Prostate gland (tissue), 2 donors: ENCODE data around the gene ARHGAP24.

ENCODE experiments used
- POLR2A ChIP-seq: fragments of 450-650 bp; IDR thresholded peaks from one replicate; pipeline ENCODE4 v1.6.1; 2016; ENCODE audit warnings: antibody characterized with exemption, mild to moderate bottlenecking
- POLR2AphosphoS5 ChIP-seq: sonication (generic); formaldehyde crosslinking; IDR thresholded peaks from one replicate; pipeline ENCODE4 v1.6.1; 2017; ENCODE audit warnings: antibody characterized with exemption
- TF ChIP-seq, protein P1 (sequence below), 4 experiments: fragments of 200-600 bp in 2 of 4; fragments of 450-650 bp in 2 of 4; sonication (generic) in 2 of 4; IDR thresholded peaks; 1 replicate in 3 of 4; 2 replicates in 1 of 4; pipeline ENCODE4 v1.5.1; 2016 to 2019; ENCODE audit warnings: antibody characterized with exemption in 4 of 4, mild to moderate bottlenecking in 2 of 4, moderate library complexity in 2 of 4

DNA sequence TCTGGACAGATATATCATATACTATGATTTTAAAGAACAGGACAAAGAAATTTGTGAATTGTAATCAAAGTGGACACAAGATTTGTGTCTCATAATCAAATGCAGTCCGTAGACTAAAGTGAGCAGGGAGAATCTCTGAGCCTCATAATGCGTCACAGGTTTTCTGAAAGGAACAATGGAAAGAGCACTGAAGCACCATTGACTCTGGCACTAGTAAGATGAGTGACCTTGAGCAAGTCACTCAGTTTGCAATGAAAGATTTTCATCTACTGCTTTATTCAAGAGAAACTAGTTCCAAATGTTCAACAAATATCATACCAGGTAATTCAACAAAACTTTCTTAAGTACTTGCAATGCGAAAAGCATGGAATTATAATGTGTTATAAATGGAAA lies 569.6 kb downstream of the ARHGAP24 start:
- TF ChIP-seq, protein P1, sequence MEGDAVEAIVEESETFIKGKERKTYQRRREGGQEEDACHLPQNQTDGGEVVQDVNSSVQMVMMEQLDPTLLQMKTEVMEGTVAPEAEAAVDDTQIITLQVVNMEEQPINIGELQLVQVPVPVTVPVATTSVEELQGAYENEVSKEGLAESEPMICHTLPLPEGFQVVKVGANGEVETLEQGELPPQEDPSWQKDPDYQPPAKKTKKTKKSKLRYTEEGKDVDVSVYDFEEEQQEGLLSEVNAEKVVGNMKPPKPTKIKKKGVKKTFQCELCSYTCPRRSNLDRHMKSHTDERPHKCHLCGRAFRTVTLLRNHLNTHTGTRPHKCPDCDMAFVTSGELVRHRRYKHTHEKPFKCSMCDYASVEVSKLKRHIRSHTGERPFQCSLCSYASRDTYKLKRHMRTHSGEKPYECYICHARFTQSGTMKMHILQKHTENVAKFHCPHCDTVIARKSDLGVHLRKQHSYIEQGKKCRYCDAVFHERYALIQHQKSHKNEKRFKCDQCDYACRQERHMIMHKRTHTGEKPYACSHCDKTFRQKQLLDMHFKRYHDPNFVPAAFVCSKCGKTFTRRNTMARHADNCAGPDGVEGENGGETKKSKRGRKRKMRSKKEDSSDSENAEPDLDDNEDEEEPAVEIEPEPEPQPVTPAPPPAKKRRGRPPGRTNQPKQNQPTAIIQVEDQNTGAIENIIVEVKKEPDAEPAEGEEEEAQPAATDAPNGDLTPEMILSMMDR (IDR thresholded peaks at IDR 0.05), result no peak
- TF ChIP-seq POLR2A, result no peak
- no peak for TF ChIP-seq POLR2AphosphoS5
